Urothelium cell line (cell line): ENCODE measurements around the gene RIPOR2.
A peak's percentile ranks its signal among the peaks of the same experiment; 100 is the strongest.
"Not testable (repeated sequence)": the region's sequence is repeated elsewhere in the genome, so short reads cannot be mapped to it uniquely, and the experiment has no call there.

ENCODE experiments used
- DNase-seq: peaks from one replicate; pipeline ENCODE4 v3.0.0; 2011; ENCODE audit warnings: low spot score, mixed read lengths
- FAIRE-seq: peaks from 2 replicates; lab custom pipeline; 2011; peaks lifted over from hg19 to GRCh38; lab: Jason Lieb, UNC

RIPOR2 gene

DNA sequence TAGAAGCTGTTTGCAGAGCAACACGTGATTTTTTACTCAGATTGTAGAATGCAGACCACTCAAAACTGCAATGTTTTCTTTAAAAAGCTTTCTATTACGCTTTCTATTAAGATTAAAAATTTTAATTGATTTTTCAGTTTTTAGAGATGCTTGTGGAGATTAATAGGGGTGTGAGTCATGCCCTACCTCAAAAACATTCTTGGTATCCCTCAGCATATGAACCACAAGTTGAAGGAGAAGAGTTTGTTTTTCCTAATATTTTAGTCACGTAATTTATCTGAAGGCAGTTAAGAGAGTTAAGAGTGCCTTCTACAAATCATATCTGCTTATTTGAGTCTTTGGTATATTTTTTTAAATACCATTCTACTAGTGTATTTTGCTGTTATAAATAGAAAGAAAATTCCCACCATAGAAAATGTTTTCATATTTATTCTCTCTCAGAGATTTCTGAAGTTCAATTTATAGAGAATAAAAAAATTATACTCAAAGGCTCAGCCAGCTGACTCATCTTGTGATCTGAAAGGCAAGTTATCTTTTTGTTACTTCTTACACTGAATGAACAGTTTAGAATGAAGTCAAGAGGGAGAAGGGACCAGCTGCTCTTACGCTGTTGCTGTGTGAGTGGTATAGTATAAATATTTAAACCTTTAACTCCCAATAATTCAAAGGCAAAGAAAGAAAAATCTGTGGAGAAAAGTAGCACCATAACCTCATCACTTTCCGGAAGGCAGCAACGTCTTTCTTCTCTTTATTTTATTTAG, 7.6 kb downstream of the RIPOR2 start:
- DNase-seq (no peak), FAIRE-seq (no peak)

DNA sequence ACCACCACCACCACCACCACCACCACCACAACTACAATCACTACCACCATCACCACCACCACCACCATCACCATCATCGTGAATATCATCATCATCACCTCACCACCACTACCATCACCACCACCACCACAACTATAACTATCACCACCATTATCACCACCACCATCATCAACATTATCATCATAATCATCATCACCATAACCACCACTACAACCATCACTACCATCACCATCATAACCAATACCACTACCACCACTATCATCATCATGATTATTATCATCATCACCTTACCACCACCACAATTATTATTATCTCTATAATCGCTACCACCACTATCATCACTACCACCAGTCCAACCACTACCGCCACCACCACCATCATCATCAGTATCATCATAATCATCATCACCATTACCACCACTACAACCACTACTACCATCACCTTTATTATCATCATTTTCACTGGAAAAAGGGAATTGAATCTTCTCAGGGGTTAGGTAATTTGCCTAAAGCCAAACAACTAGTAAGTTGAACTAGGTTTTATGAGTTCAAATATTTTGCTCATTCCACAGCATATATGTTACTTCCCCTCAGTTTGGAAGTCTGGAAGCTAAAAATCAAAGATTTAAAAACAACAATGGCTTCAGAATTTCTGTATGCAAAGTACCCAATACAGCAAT, 8.3 kb downstream of the RIPOR2 start:
- DNase-seq (no peak), FAIRE-seq (no peak)

- not testable (repeated sequence) for FAIRE-seq, DNase-seq
Observed at GRCh38 chr6:24926647-24927046, 9.1 kb downstream of the RIPOR2 start.

DNA sequence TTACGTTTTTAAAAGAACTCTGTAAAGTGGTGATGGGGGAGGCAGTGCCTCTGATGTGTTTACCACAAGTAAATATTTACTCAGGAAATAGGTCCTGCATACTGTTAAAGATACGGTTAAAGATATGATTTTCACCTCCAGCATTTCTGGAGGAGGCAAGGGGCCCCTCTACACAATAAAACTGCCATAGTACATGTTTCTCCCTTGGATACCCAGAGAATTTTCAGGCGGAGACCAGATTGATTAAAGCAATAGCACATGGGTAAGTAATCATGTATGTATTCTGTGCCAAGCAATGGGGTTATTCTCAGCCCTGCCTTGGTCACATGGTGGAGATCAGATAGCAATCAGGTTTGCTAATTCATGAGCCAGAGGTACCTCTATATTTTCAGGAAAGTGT, 9.6 kb downstream of the RIPOR2 start:
- no peak for DNase-seq
- no peak for FAIRE-seq

DNA sequence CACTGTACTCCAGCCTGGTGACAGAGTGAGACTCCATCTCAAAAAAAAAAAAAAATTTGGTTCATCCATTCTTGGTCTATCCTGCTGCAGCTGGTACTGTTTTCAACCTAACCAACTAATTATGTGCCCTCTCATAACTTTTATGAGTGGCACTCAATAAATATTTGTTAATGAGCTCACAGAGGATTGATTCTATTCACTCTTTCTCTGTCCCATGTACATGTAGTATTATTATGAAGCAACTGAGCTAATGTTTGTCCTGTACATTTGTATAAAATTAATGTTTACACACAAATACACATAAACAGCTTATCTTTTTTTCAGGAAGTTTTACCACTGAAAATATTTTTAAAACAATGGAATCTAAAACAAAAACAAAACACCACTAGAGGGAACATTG, 10.1 kb downstream of the RIPOR2 start:
- FAIRE-seq (no peak), DNase-seq (no peak)

DNA sequence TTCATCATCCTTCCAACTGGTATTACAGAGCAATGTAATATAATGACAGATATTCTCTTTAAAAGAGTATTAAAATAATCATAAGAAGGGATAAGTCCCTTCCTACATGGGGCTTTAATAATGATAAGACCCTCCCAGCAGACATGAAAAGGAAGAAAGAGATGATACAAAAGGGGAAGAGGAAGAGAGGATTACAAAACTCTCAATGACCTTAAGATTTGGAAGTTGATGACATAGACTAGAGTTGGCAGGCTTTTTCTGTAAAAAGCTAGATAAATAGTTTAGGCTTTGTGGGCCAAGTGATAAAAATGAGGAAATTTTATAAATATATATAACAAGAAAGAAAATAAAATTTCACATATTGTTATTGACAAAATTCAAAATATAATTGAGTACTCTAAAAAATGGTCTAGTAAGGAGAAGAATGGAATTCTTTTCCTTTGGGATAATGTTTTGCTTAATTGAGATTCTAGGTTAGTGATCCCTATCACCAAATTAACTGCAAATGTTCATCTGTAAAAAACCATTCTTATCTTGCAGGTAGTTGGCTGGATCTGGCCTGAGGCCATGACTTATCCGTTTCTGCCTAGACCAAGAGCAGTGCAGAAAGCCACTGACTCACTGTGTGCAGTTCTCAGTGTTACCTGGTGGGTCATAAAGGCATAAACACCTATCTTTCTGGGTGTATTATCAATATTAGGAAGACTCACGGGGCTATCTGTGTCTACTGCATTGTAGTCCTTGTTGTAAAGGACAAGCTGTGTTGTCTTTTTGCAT, 11.0 kb downstream of the RIPOR2 start:
- no peak for FAIRE-seq
- no peak for DNase-seq

- DNase-seq: no peak
- no peak for FAIRE-seq
Observed at GRCh38 chr6:24923885-24924401, 11.8 kb downstream of the RIPOR2 start.

DNA sequence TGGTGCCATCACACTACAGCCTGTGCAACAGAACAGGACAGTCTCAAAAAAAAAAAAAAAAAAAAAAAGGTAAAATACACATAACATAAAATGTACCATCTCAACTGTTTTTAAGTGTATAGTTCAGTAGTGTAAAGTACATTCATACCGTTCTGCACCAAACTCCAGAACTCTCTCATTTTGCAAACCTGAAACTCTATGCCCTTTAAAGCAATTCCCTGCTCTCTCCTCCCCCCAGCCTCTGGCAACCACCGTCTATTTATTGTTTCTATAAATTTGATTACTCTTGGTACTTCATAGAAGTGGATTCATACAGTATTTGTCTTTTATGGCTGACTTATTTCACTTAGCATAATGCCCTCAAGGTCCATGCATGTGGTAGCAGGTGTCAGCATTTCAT, 12.9 kb downstream of the RIPOR2 start:
- FAIRE-seq: no peak
- DNase-seq: no peak

DNA sequence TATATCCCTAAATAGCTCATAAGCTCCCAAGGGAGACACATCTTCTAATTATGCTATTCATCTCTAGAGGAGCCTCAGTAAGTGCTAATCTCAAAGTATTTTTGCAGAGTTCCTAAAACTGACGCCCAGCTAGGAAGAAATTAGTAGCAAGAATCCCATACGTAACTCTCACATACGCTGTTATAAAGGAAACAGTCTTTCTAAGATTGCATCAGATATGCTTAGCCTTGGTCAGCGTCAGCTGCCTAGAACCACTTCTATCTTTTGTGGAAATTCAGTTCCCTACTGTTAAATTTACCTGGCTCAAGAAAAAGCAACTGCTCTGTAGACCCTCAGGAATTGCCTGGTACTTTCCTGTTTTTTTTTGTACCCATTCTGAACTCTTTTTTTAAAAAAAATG, 13.6 kb downstream of the RIPOR2 start:
- DNase-seq (no peak), FAIRE-seq (no peak)

DNA sequence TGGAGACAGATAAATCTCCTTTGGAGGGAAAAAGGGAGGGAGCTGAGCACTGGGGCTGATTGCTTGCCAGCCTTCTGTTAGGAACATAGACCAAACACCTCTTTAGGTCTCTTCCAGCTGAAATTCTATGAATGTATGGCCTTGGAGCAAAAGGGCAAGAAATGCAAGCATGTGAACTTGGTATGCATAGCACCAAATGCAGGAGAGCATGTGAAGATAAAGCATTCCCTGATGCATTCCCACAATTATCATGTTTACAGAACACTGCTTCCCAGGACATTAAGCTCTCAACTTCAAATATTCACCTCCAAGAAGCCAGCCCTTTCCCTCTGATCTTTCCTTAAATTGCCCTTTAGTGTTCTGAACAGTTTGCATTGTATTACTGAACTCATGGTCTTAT, 15.6 kb downstream of the RIPOR2 start:
- no peak for FAIRE-seq

GRCh38 chr6:24919056-24919892, 16.5 kb downstream of the RIPOR2 start:
- FAIRE-seq (no peak), DNase-seq (no peak)

More for the DNA sequence above, 15.6 kb downstream of the RIPOR2 start:
- DNase-seq: no peak

DNA sequence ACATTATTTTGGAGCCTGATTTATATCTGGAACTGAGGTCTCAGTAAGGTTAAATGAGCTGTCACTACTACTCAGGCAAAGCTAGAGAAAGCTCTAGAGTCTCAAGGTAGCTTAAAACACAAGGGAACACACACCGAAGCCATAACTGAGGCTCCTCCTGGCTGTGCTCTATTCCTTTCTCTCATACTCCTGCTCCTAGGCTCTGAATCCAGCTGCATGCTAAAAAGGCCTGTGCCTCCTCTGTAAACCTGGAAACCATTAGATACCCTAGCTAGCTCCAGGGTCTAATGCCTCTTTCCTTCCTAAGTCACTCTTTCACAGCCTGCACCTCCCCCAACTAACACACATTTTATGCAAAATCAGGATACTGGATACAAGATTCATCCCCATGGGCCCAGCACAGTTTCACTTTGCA, 17.1 kb downstream of the RIPOR2 start:
- no peak for DNase-seq
- FAIRE-seq: no peak

GRCh38 chr6:24916496-24916895, 19.3 kb downstream of the RIPOR2 start:
- no peak for DNase-seq
- FAIRE-seq: no peak

DNA sequence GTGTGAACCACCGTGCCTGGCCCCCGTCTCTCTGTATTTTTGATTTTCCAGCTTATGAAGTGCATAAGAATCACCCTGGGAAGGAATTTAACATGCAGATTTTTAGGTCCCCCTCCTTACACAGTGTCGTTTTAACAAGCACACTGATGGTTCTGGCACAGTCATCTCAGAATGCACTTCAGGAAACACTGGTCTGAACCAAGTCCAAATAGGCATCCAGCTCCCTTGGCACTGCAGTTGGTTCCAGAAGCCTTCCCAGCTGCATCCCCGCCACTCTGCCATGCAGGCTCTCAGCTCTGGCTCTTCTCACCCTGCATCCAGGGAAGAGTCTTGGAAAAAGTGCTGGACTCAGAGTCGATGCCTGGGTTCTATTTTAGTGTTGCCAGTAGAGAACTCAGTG, 20.1 kb downstream of the RIPOR2 start:
- no peak for FAIRE-seq

GRCh38 chr6:24914082-24914481, 21.7 kb downstream of the RIPOR2 start:
- FAIRE-seq: not testable (repeated sequence)

More for the DNA sequence above, 20.1 kb downstream of the RIPOR2 start:
- DNase-seq: no peak

DNA sequence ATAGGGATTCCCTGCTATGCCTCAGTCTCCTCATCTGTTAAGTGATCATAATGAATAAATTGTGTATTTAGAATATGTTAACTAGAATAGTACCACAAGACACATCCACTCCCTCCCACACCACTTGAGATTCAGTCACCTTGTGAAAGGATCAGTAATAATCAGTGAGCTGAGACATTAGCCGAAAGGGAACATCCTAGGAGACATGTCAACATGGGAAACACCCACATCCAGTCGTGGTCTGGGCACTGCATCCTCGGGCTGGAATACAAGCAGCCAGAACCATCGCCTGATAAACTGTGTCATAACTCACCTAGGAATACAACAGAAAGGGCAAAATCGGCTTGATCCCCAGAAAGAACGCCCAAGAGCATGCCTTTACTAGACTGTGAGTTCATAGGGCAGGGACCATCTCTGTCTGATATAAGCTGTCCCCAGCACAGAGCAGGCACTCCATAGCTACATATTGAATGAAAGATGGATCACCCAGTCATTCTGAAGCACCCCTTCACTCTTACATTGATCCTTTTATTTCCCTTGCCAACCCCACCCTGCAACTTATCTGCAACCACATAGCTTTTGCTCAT, 23.9 kb downstream of the RIPOR2 start:
- no peak for DNase-seq
- no peak for FAIRE-seq

More at GRCh38 chr6:24914082-24914481, 21.7 kb downstream of the RIPOR2 start:
- DNase-seq: not testable (repeated sequence)

GRCh38 chr6:24910961-24911725, 24.6 kb downstream of the RIPOR2 start:
- FAIRE-seq (no peak), DNase-seq (peak; percentile 57)

DNA sequence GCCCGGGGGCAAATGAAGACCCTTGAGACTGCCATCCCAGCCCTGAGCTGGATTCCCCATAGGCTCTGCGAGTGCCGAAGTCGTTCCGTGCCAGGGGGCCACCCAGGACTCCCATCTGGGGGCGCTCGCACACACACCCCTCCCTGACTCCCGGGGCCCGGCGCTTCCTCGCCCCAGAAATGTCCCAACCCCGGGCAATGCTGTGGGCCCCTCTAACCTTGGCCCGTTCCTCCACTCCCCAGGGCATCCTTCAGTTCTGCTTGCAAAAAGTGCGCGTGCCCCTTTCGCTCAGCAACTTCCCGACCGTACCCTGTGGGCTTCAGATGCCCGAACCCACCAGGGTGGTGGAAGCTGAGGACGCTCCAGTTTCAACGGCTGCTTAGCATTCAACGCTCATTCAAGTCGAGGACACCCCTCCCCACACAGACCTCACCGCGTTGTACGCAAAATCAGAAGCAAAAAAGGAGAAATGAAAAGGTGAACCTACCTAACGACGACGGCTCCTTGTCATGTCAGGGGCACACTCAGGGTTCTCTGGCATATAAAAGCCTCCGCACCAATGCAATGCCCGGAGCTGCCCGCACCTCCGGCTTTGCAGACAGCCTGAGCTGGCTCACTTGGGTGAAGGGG, 25.3 kb downstream of the RIPOR2 start:
- FAIRE-seq (no peak), DNase-seq (no peak)
